MM.1S (cell line): ENCODE measurements around the gene CBX2.
"Not testable (repeated sequence)": the region's sequence is repeated elsewhere in the genome, so short reads cannot be mapped to it uniquely, and the experiment has no call there.

ENCODE experiments used
- DNase-seq: peaks from one replicate; pipeline ENCODE4 v3.0.0-alpha.2; 2015
- H2AFZ ChIP-seq: fragments of 300-600 bp; sonication (generic); 2 replicates; pipeline ENCODE4 v1.6.0; 2016; ENCODE audit warnings: antibody characterized with exemption, low read length
- H3F3A ChIP-seq: fragments of 300-600 bp; sonication (generic); 2 replicates; pipeline ENCODE4 v1.6.1; 2016; ENCODE audit warnings: mild to moderate bottlenecking, antibody characterized with exemption, low read length, moderate library complexity, mixed read lengths; ENCODE audit not compliant: insufficient read depth
- H3K27ac ChIP-seq: fragments of 300-600 bp; sonication (generic); 2 replicates; pipeline ENCODE4 v1.5.1; 2016; ENCODE audit warnings: mild to moderate bottlenecking, low read length
- H3K27me3 ChIP-seq: fragments of 300-600 bp; sonication (generic); replicated peaks from 2 replicates; pipeline ENCODE4 v1.6.0; 2016; ENCODE audit warnings: low read length; ENCODE audit not compliant: insufficient read depth
- H3K36me3 ChIP-seq: fragments of 300-600 bp; sonication (generic); replicated peaks from 2 replicates; pipeline ENCODE4 v1.6.1; 2016; ENCODE audit warnings: mild to moderate bottlenecking, low read length, mixed read lengths; ENCODE audit not compliant: insufficient read depth
- H3K4me1 ChIP-seq: fragments of 300-600 bp; sonication (generic); 2 replicates; pipeline ENCODE4 v1.6.1; 2016; ENCODE audit warnings: low read length, mixed read lengths
- H3K4me2 ChIP-seq: fragments of 300-600 bp; sonication (generic); 2 replicates; pipeline ENCODE4 v1.6.0; 2016; ENCODE audit warnings: low read depth, low read length
- H3K4me3 ChIP-seq: fragments of 300-600 bp; sonication (generic); 2 replicates; pipeline ENCODE4 v1.5.1; 2016; ENCODE audit warnings: low read length, mixed read lengths
- H3K79me2 ChIP-seq: fragments of 300-600 bp; sonication (generic); 2 replicates; pipeline ENCODE4 v1.6.1; 2016; ENCODE audit warnings: mixed run types, low read length, mixed read lengths
- H3K9ac ChIP-seq: fragments of 300-600 bp; sonication (generic); 2 replicates; pipeline ENCODE4 v1.6.1; 2016; ENCODE audit warnings: low read length, mixed read lengths
- H3K9me2 ChIP-seq: fragments of 300-600 bp; sonication (generic); replicated peaks from 2 replicates; pipeline ENCODE4 v1.6.1; 2016; ENCODE audit warnings: mild to moderate bottlenecking, low read length, mixed read lengths; ENCODE audit not compliant: insufficient read depth
- H3K9me3 ChIP-seq: fragments of 300-600 bp; sonication (generic); replicated peaks from 2 replicates; pipeline ENCODE4 v1.6.1; 2016; ENCODE audit warnings: mild to moderate bottlenecking, low read length, mixed read lengths; ENCODE audit not compliant: insufficient read depth
- H4K20me1 ChIP-seq: fragments of 300-600 bp; sonication (generic); 2 replicates; pipeline ENCODE4 v1.6.1; 2016; ENCODE audit warnings: mild to moderate bottlenecking, low read length, moderate library complexity, mixed read lengths; ENCODE audit not compliant: insufficient read depth
- EZH2 ChIP-seq: fragments of 300-600 bp; sonication (generic); optimal IDR thresholded peaks from 2 replicates; pipeline ENCODE3; 2017; ENCODE audit warnings: low read depth, mild to moderate bottlenecking, antibody characterized with exemption, low read length, mixed read lengths
- EZH2phosphoT487 ChIP-seq: fragments of 300-600 bp; sonication (generic); IDR thresholded peaks from 2 replicates; pipeline ENCODE4 v1.6.1; 2018; ENCODE audit warnings: antibody characterized with exemption, low read length
- TF ChIP-seq, protein P1 (sequence below): fragments of 300-600 bp; sonication (generic); IDR thresholded peaks from 2 replicates; pipeline ENCODE4 v1.5.1; 2016; ENCODE audit warnings: antibody characterized with exemption, low read length, mixed read lengths

CBX2 gene

DNA sequence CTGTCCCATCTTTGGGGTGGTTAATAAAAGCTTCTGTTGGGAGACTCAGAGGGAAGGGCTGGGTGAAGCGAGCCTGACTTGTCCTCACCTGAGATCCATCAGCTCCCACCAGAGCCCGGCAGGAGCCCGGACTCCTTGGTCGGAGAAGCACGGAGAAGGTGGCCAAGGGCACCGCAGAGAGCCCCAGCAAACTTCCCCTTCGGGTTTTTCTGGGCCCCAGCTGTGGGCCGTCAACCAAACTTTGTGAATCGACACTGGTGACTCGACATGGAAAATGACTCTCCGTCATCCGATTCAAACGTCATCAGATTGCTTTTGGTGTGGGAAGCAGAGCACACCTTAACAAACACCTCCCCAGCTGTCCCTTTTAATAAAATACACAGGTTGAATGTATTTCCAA, 25.8 kb upstream of the CBX2 start:
- H3K9me3 ChIP-seq = no peaks in the 10 kb centered on the region
- H3K9ac ChIP-seq = no peak overlapping the region
- H4K20me1 ChIP-seq = no peaks in the 10 kb centered on the region
- no peak overlapping the region for H2AFZ ChIP-seq
- no peaks in the 10 kb centered on the region for H3K9me2 ChIP-seq
- DNase-seq = no peak
- H3K4me2 ChIP-seq = no peak overlapping the region
- H3K27ac ChIP-seq = no peak overlapping the region
- peaks cover 95% of the 10 kb centered on the region for H3K27me3 ChIP-seq
- H3K36me3 ChIP-seq = no peaks in the 10 kb centered on the region
- no peak overlapping the region for H3K4me3 ChIP-seq
- H3K79me2 ChIP-seq = no peaks in the 10 kb centered on the region
- H3F3A ChIP-seq = no peaks in the 10 kb centered on the region
- no peak for TF ChIP-seq EZH2
- TF ChIP-seq, protein P1, sequence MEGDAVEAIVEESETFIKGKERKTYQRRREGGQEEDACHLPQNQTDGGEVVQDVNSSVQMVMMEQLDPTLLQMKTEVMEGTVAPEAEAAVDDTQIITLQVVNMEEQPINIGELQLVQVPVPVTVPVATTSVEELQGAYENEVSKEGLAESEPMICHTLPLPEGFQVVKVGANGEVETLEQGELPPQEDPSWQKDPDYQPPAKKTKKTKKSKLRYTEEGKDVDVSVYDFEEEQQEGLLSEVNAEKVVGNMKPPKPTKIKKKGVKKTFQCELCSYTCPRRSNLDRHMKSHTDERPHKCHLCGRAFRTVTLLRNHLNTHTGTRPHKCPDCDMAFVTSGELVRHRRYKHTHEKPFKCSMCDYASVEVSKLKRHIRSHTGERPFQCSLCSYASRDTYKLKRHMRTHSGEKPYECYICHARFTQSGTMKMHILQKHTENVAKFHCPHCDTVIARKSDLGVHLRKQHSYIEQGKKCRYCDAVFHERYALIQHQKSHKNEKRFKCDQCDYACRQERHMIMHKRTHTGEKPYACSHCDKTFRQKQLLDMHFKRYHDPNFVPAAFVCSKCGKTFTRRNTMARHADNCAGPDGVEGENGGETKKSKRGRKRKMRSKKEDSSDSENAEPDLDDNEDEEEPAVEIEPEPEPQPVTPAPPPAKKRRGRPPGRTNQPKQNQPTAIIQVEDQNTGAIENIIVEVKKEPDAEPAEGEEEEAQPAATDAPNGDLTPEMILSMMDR = no peak
- no peak for TF ChIP-seq EZH2phosphoT487
- H3K4me1 ChIP-seq = no peaks in the 10 kb centered on the region

DNA sequence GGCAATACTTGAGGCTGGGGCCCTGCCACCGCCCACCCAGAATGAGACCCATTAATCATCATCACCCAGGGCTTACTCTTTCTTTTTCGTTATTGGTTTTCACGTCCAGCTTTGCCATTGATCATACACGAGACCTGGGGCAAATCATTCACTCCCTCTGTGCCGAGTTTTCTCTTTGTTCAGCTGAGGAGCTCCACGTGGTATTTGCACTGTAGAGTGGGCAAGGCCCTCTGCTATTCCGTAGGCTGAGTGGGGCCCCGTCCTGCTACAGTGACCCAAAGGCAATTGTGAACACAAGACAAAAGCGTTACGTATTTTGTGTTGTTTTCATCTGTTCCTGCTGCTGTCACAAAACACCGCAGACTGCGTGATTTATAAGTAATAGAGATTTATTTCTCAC, 23.6 kb upstream of the CBX2 start:
- Histone ChIP-seq H3K4me2 (no peak overlapping the region), H2AFZ (no peak overlapping the region), H3K79me2 (no peaks in the 10 kb centered on the region), H3K9ac (no peak overlapping the region), H3K4me1 (no peaks in the 10 kb centered on the region), H3K36me3 (no peaks in the 10 kb centered on the region), H3K4me3 (no peak overlapping the region), H3K9me3 (no peaks in the 10 kb centered on the region), H3K27ac (no peak overlapping the region), H4K20me1 (no peaks in the 10 kb centered on the region), H3K9me2 (no peaks in the 10 kb centered on the region), H3F3A (no peaks in the 10 kb centered on the region), H3K27me3 (peaks cover 94% of the 10 kb centered on the region)
- no peak for TF ChIP-seq EZH2phosphoT487
- TF ChIP-seq EZH2 = no peak
- TF ChIP-seq, protein P1 = no peak
- DNase-seq = no peak

DNA sequence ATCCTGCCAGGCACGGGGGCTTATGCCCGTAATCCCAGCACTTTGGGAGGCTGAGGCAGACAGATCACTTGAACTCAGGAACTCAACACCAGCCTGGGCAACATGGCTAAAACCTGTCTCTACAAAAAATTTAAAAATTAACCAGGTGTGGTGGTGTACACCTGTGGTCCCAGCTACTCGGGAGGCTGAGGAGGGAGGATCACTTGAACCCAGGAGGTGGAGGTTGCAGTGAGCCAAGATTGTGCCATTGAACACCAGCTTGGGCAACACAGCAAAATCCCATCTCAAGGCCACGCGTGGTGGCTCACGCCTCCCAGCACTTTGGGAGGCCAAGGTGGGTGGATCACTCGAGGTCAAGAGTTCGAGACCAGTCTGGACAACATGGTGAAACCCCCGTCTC, 23.0 kb upstream of the CBX2 start:
- not testable (repeated sequence) for DNase-seq, H3K79me2 ChIP-seq, H3K4me3 ChIP-seq, H3K9ac ChIP-seq, H3K4me2 ChIP-seq, H4K20me1 ChIP-seq, H3F3A ChIP-seq, H3K4me1 ChIP-seq, H3K36me3 ChIP-seq, H3K9me2 ChIP-seq, H3K9me3 ChIP-seq, H2AFZ ChIP-seq, H3K27ac ChIP-seq
- H3K27me3 ChIP-seq = peaks cover 88% of the 10 kb centered on the region

DNA sequence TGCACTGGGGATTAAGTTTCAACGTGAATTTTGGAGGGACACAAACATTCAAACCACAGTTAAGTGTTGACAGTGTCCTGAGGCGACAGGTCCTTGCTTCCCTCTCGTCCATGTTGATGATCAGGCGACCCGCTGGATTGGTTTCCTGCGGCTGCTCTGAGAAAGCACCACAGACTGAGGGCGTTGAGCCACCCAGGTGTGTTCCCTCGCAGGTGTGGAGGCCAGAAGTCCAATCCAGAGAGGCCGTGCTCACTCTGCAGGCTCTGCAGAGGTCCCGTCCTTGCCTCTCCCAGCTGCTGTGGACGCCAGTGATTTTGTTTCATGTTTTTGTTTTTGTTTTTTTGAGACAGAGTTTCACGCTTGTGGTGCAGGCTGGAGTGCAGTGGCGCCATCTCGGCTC, 22.4 kb upstream of the CBX2 start:
- H3K4me3 ChIP-seq = no peak overlapping the region
- no peak for TF ChIP-seq EZH2phosphoT487
- TF ChIP-seq EZH2 = no peak
- TF ChIP-seq, protein P1 = no peak
- no peak overlapping the region for H3K9ac ChIP-seq
- no peaks in the 10 kb centered on the region for H3K9me2 ChIP-seq
- peaks cover 82% of the 10 kb centered on the region for H3K27me3 ChIP-seq
- no peak overlapping the region for H3K4me2 ChIP-seq
- no peak overlapping the region for H3K27ac ChIP-seq
- H3K36me3 ChIP-seq = no peaks in the 10 kb centered on the region
- H3K79me2 ChIP-seq = no peaks in the 10 kb centered on the region
- H4K20me1 ChIP-seq = no peaks in the 10 kb centered on the region
- no peaks in the 10 kb centered on the region for H3F3A ChIP-seq
- H2AFZ ChIP-seq = no peak overlapping the region
- H3K9me3 ChIP-seq = no peaks in the 10 kb centered on the region
- no peaks in the 10 kb centered on the region for H3K4me1 ChIP-seq
- DNase-seq = no peak
